Mononuclear cell (primary cell): ENCODE results near the gene CYP2D6. TPM values are rescaled to one million over a fixed set of nuclear protein-coding genes. Genes with fewer than 3 reads are reported as not detected.
"Not testable (repeated sequence)": the region's sequence is repeated elsewhere in the genome, so short reads cannot be mapped to it uniquely, and the experiment has no call there.

ENCODE experiments used
- H3K27me3 ChIP-seq: 2 replicates; pipeline ENCODE4 v1.6.0; 2011; ENCODE audit warnings: low read length, control low read depth; ENCODE audit not compliant: insufficient read depth
- H3K4me1 ChIP-seq: 2 replicates; pipeline ENCODE4 v1.5.1; 2011; ENCODE audit warnings: mild to moderate bottlenecking, low read length, control low read depth; ENCODE audit not compliant: insufficient read depth
- H3K4me3 ChIP-seq: 2 replicates; pipeline ENCODE4 v1.5.1; 2011; ENCODE audit warnings: mild to moderate bottlenecking, low read length, moderate library complexity
- H3K9me3 ChIP-seq: 2 replicates; pipeline ENCODE4 v1.5.1; 2011; ENCODE audit warnings: low read depth, mild to moderate bottlenecking, control low read depth, low read length
- total RNA-seq: library from RNA; depleted of rRNA; stranded (reverse); fragments of >200 nt; gene quantifications from one replicate; pipeline ENCODE4 v1.2.3, GENCODE V29; 2012

CYP2D6 gene
- 0.84 TPM for total RNA-seq

- not testable (repeated sequence) for H3K4me3 ChIP-seq, H3K4me1 ChIP-seq, H3K9me3 ChIP-seq, H3K27me3 ChIP-seq
Measured at GRCh38 chr22:42130639-42131431, at the start of gene CYP2D6. TSS of gene CYP2D6 (minus strand) at chr22:42130810. CDS start at chr22:42130791, 19 bp downstream.

GRCh38 chr22:42179616-42180015, 49.0 kb upstream of the CYP2D6 start:
- Histone ChIP-seq H3K9me3 (no peaks in the 10 kb centered on the region), H3K4me1 (peaks cover 14% of the 10 kb centered on the region), H3K27me3 (no peaks in the 10 kb centered on the region), H3K4me3 (no peak overlapping the region)

- H3K4me3 ChIP-seq = no peak overlapping the region
- no peaks in the 10 kb centered on the region for H3K27me3 ChIP-seq
- H3K9me3 ChIP-seq = no peaks in the 10 kb centered on the region
- peaks cover 20% of the 10 kb centered on the region for H3K4me1 ChIP-seq
Measured at GRCh38 chr22:42178910-42179519, 48.4 kb upstream of the CYP2D6 start.

- no peaks in the 10 kb centered on the region for H3K9me3 ChIP-seq
- H3K27me3 ChIP-seq = no peaks in the 10 kb centered on the region
- H3K4me1 ChIP-seq = peaks cover 25% of the 10 kb centered on the region
- H3K4me3 ChIP-seq = no peak overlapping the region
Measured at GRCh38 chr22:42177891-42178336, 47.3 kb upstream of the CYP2D6 start.

- no peak overlapping the region for H3K4me3 ChIP-seq
- H3K4me1 ChIP-seq = peaks cover 25% of the 10 kb centered on the region
- H3K9me3 ChIP-seq = no peaks in the 10 kb centered on the region
- H3K27me3 ChIP-seq = no peaks in the 10 kb centered on the region
Measured at GRCh38 chr22:42176255-42176915, 45.8 kb upstream of the CYP2D6 start.

GRCh38 chr22:42174062-42174461, 43.5 kb upstream of the CYP2D6 start:
- Histone ChIP-seq H3K27me3 (no peaks in the 10 kb centered on the region), H3K9me3 (no peaks in the 10 kb centered on the region), H3K4me1 (peaks cover 11% of the 10 kb centered on the region), H3K4me3 (no peak overlapping the region)

- H3K4me1 ChIP-seq = peaks cover 11% of the 10 kb centered on the region
- no peaks in the 10 kb centered on the region for H3K27me3 ChIP-seq
- no peaks in the 10 kb centered on the region for H3K9me3 ChIP-seq
- H3K4me3 ChIP-seq = no peak overlapping the region
Measured at GRCh38 chr22:42173183-42173926, 42.7 kb upstream of the CYP2D6 start.

GRCh38 chr22:42172773-42173172, 42.2 kb upstream of the CYP2D6 start:
- Histone ChIP-seq H3K4me1 (peaks cover 11% of the 10 kb centered on the region), H3K9me3 (no peaks in the 10 kb centered on the region), H3K4me3 (no peak overlapping the region), H3K27me3 (no peaks in the 10 kb centered on the region)

GRCh38 chr22:42171946-42172719, 41.5 kb upstream of the CYP2D6 start:
- peaks cover 11% of the 10 kb centered on the region for H3K4me1 ChIP-seq
- no peaks in the 10 kb centered on the region for H3K27me3 ChIP-seq
- no peak overlapping the region for H3K4me3 ChIP-seq
- no peaks in the 10 kb centered on the region for H3K9me3 ChIP-seq

- H3K4me1 ChIP-seq = peaks cover 11% of the 10 kb centered on the region
- H3K4me3 ChIP-seq = no peak overlapping the region
- H3K9me3 ChIP-seq = no peaks in the 10 kb centered on the region
- H3K27me3 ChIP-seq = no peaks in the 10 kb centered on the region
Measured at GRCh38 chr22:42171417-42171816, 40.8 kb upstream of the CYP2D6 start.

- no peaks in the 10 kb centered on the region for H3K9me3 ChIP-seq
- peaks cover 11% of the 10 kb centered on the region for H3K4me1 ChIP-seq
- H3K27me3 ChIP-seq = no peaks in the 10 kb centered on the region
- no peak overlapping the region for H3K4me3 ChIP-seq
Measured at GRCh38 chr22:42170946-42171345, 40.3 kb upstream of the CYP2D6 start.

- peaks cover 6% of the 10 kb centered on the region for H3K4me1 ChIP-seq
- H3K4me3 ChIP-seq = no peak overlapping the region
- no peaks in the 10 kb centered on the region for H3K9me3 ChIP-seq
- H3K27me3 ChIP-seq = no peaks in the 10 kb centered on the region
Measured at GRCh38 chr22:42169055-42169469, 38.5 kb upstream of the CYP2D6 start.

- Histone ChIP-seq H3K4me3 (no peak overlapping the region), H3K4me1 (peaks cover under 1% of the 10 kb centered on the region), H3K9me3 (no peaks in the 10 kb centered on the region), H3K27me3 (no peaks in the 10 kb centered on the region)
Measured at GRCh38 chr22:42168476-42168875, 37.9 kb upstream of the CYP2D6 start.

- H3K9me3 ChIP-seq = no peaks in the 10 kb centered on the region
- H3K4me1 ChIP-seq = no peaks in the 10 kb centered on the region
- no peaks in the 10 kb centered on the region for H3K27me3 ChIP-seq
- no peak overlapping the region for H3K4me3 ChIP-seq
Measured at GRCh38 chr22:42167066-42167465, 36.5 kb upstream of the CYP2D6 start.
